ENCODE data around the gene PTPRT. TPM values are rescaled to one million over a fixed set of nuclear protein-coding genes. Genes with fewer than 3 reads are reported as not detected.

Gene PTPRT
- polyA plus RNA-seq, 1 of the 3 experiments (the other 2 are of a cell fraction): not detected

DNA sequence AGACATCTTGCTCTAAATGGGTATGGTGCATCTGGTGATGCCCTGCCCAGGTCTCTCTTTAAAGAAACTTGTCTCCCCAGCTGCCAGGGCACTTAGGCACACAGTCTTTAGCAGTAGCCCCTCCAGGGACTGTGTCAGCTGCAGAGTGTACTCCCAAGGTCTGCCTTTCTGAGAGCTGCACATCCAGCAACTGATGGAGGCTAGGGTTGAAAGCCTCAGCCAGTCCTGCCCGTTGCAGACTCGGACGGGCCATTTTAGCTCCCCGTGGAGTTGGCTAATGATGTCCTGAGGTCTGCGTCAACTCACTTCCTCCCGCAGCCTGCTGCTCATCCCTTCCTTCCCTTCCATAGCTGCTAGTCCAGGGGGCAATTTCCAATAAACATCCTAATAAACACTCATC lies 381.8 kb downstream of the PTPRT start:
- no peaks in the 10 kb centered on the region for H3F3A ChIP-seq (replicated peaks; ENCODE audit: insufficient read depth)
- H4K20me1 ChIP-seq (ENCODE audit: insufficient read depth): no peaks in the 10 kb centered on the region
- no peaks in the 10 kb centered on the region for H3K9me3 ChIP-seq
- no peaks in the 10 kb centered on the region for H3K27me3 ChIP-seq (ENCODE audit: insufficient read depth)
- no peaks in the 10 kb centered on the region for H3K4me1 ChIP-seq (ENCODE audit: control insufficient read depth in 1 of 2, insufficient read depth in 2 of 2, low read depth in 1 of 2, low read length in 1 of 2)
- WGBS (ENCODE audit: low lambda C conversion rate): 14% methylated on average over 5 of the region's 6 CpGs
- TF ChIP-seq RXRA (IDR thresholded peaks at IDR 0.05; ENCODE audit: borderline replicate concordance, low read depth): no peak
- TF ChIP-seq, protein P1, sequence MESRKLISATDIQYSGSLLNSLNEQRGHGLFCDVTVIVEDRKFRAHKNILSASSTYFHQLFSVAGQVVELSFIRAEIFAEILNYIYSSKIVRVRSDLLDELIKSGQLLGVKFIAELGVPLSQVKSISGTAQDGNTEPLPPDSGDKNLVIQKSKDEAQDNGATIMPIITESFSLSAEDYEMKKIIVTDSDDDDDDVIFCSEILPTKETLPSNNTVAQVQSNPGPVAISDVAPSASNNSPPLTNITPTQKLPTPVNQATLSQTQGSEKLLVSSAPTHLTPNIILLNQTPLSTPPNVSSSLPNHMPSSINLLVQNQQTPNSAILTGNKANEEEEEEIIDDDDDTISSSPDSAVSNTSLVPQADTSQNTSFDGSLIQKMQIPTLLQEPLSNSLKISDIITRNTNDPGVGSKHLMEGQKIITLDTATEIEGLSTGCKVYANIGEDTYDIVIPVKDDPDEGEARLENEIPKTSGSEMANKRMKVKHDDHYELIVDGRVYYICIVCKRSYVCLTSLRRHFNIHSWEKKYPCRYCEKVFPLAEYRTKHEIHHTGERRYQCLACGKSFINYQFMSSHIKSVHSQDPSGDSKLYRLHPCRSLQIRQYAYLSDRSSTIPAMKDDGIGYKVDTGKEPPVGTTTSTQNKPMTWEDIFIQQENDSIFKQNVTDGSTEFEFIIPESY (IDR thresholded peaks at IDR 0.05; ENCODE audit: borderline replicate concordance, low read depth): no peak
- TF ChIP-seq TCF12 (IDR thresholded peaks at IDR 0.05): no peak
- TF ChIP-seq EP300 (IDR thresholded peaks at IDR 0.05; ENCODE audit: borderline replicate concordance in 1 of 2, low read depth in 1 of 2, low read length in 1 of 2): no peak
- no peak for TF ChIP-seq JUND (IDR thresholded peaks at IDR 0.05)
- TF ChIP-seq NRF1 (IDR thresholded peaks at IDR 0.05; ENCODE audit: low read depth, low read length): no peak
- no peak for TF ChIP-seq GABPA (IDR thresholded peaks at IDR 0.05; ENCODE audit: low read depth)
- no peak for TF ChIP-seq YY1 (IDR thresholded peaks at IDR 0.05; ENCODE audit: low read depth)
- TF ChIP-seq, protein P2, sequence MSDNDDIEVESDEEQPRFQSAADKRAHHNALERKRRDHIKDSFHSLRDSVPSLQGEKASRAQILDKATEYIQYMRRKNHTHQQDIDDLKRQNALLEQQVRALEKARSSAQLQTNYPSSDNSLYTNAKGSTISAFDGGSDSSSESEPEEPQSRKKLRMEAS (IDR thresholded peaks at IDR 0.05; ENCODE audit: low read depth): no peak
- ChIA-PET CTCF (no interaction called here), POLR2A (no interaction called here)
- no peak overlapping the region for H3K9ac ChIP-seq
- no peak for DNase-seq
- no peak overlapping the region for H2AFZ ChIP-seq (ENCODE audit: low read depth)
- no peaks in the 10 kb centered on the region for H3K36me3 ChIP-seq (replicated peaks in 1 of 2; ENCODE audit: control insufficient read depth in 1 of 2, insufficient read depth in 2 of 2, low read length in 1 of 2)
- H3K9me2 ChIP-seq: no peaks in the 10 kb centered on the region
- no peak overlapping the region for H3K27ac ChIP-seq (ENCODE audit: low read depth in 2 of 2, low read length in 1 of 2)
- H3K79me2 ChIP-seq (ENCODE audit: insufficient read depth): no peaks in the 10 kb centered on the region
- H3K4me3 ChIP-seq (ENCODE audit: low read depth in 2 of 2, low read length in 1 of 2): no peak overlapping the region
- no peak overlapping the region for H3K4me2 ChIP-seq

DNA sequence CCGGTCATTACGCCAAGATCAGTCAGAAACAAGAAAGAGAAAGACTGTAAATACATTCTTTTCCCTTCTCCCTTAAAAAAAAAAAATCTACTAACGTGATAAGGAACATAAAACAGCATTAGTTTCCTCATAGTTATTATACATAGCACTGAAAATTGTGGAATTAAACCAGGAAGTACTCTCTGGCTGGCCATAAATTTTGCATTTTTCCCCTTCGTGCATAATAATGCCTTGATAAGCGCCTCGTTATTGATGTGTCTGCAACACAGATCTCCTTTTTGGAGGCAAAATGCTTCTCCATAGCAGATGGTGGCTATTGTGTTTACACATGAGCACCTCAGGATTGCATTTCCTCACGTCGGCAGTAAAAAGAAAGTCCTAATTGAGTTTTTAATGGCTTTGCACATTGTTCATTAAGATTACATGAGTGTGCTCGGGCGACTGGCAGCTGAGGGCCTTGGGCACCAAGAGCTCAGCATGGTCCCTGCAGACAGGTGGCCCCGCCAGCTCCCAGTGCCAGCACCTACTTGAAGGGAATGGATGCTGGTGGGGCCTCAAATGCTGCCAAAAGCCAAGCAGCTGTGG lies 394.5 kb downstream of the PTPRT start:
- WGBS (ENCODE audit: low lambda C conversion rate): 14% methylated on average over 11 of the region's 11 CpGs
- no peak overlapping the region for H3K4me3 ChIP-seq (ENCODE audit: low read depth in 2 of 2, low read length in 1 of 2)
- H3K9me3 ChIP-seq: no peaks in the 10 kb centered on the region
- H3K9ac ChIP-seq: no peak overlapping the region
- no peak overlapping the region for H3K4me2 ChIP-seq
- DNase-seq: no peak
- H3K27ac ChIP-seq (ENCODE audit: low read depth in 2 of 2, low read length in 1 of 2): no peak overlapping the region
- H4K20me1 ChIP-seq (ENCODE audit: insufficient read depth): no peaks in the 10 kb centered on the region
- no peak overlapping the region for H2AFZ ChIP-seq (ENCODE audit: low read depth)
- ChIA-PET POLR2A (no interaction called here), CTCF (no interaction called here)
- no peaks in the 10 kb centered on the region for H3K27me3 ChIP-seq (ENCODE audit: insufficient read depth)
- H3K4me1 ChIP-seq (ENCODE audit: control insufficient read depth in 1 of 2, insufficient read depth in 2 of 2, low read depth in 1 of 2, low read length in 1 of 2): no peaks in the 10 kb centered on the region
- H3K36me3 ChIP-seq (replicated peaks in 1 of 2; ENCODE audit: control insufficient read depth in 1 of 2, insufficient read depth in 2 of 2, low read length in 1 of 2): no peaks in the 10 kb centered on the region
- H3K79me2 ChIP-seq (ENCODE audit: insufficient read depth): no peaks in the 10 kb centered on the region
- TF ChIP-seq MXI1 (IDR thresholded peaks at IDR 0.05; ENCODE audit: low read depth, low read length): no peak
- TF ChIP-seq, protein P2 (IDR thresholded peaks at IDR 0.05; ENCODE audit: low read depth): no peak
- no peak for TF ChIP-seq RCOR1 (IDR thresholded peaks at IDR 0.05; ENCODE audit: low read length)
- no peak for TF ChIP-seq NRF1 (IDR thresholded peaks at IDR 0.05; ENCODE audit: low read depth, low read length)
- no peak for TF ChIP-seq RXRA (IDR thresholded peaks at IDR 0.05; ENCODE audit: borderline replicate concordance, low read depth)
- TF ChIP-seq SIN3A (IDR thresholded peaks at IDR 0.05; ENCODE audit: borderline replicate concordance, low read depth, low read length): no peak
- TF ChIP-seq FOXM1 (IDR thresholded peaks at IDR 0.05; ENCODE audit: low read depth): no peak
- TF ChIP-seq, protein P3, sequence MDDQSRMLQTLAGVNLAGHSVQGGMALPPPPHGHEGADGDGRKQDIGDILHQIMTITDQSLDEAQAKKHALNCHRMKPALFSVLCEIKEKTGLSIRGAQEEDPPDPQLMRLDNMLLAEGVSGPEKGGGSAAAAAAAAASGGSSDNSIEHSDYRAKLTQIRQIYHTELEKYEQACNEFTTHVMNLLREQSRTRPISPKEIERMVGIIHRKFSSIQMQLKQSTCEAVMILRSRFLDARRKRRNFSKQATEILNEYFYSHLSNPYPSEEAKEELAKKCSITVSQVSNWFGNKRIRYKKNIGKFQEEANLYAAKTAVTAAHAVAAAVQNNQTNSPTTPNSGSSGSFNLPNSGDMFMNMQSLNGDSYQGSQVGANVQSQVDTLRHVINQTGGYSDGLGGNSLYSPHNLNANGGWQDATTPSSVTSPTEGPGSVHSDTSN (IDR thresholded peaks at IDR 0.05): no peak
- TF ChIP-seq SMC3 (IDR thresholded peaks at IDR 0.05; ENCODE audit: low read depth, low read length): no peak
- no peak for TF ChIP-seq TEAD4 (IDR thresholded peaks at IDR 0.05; ENCODE audit: borderline replicate concordance, insufficient read depth)
- TF ChIP-seq, protein P1 (IDR thresholded peaks at IDR 0.05; ENCODE audit: borderline replicate concordance, low read depth): no peak
- no peak for TF ChIP-seq YY1 (IDR thresholded peaks at IDR 0.05; ENCODE audit: low read depth)
- no peak for TF ChIP-seq RFX5 (IDR thresholded peaks at IDR 0.05; ENCODE audit: low read length)
- TF ChIP-seq CHD2 (IDR thresholded peaks at IDR 0.05; ENCODE audit: low read length, partially characterized antibody): no peak
- no peak for TF ChIP-seq FOXJ3 (CRISPR knock-in tag; IDR thresholded peaks at IDR 0.05)
- TF ChIP-seq, protein P4, sequence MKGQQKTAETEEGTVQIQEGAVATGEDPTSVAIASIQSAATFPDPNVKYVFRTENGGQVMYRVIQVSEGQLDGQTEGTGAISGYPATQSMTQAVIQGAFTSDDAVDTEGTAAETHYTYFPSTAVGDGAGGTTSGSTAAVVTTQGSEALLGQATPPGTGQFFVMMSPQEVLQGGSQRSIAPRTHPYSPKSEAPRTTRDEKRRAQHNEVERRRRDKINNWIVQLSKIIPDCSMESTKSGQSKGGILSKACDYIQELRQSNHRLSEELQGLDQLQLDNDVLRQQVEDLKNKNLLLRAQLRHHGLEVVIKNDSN (IDR thresholded peaks at IDR 0.05; ENCODE audit: borderline replicate concordance, low read depth): no peak
- TF ChIP-seq GABPA (IDR thresholded peaks at IDR 0.05; ENCODE audit: low read depth): no peak
- no peaks in the 10 kb centered on the region for H3K9me2 ChIP-seq
- H3F3A ChIP-seq (replicated peaks; ENCODE audit: insufficient read depth): no peaks in the 10 kb centered on the region

Data from SK-N-SH (cell line).